IPS DF 6.9 (cell line): ENCODE measurements around the gene LCN9.
"Not testable (repeated sequence)": the region's sequence is repeated elsewhere in the genome, so short reads cannot be mapped to it uniquely, and the experiment has no call there.

Experiments used
- DNase-seq: peaks from one replicate; pipeline ENCODE4 v3.0.0-alpha.2; 2013; ENCODE audit warnings: low read depth, low spot score
- H3K27ac ChIP-seq: one replicate; pipeline ENCODE4 v1.5.1; 2013; ENCODE audit warnings: low read length, control low read depth
- H3K27me3 ChIP-seq: 2 replicates; pipeline ENCODE4 v1.6.1; 2013; ENCODE audit warnings: mild to moderate bottlenecking, low read length; ENCODE audit not compliant: control insufficient read depth, insufficient read depth
- H3K36me3 ChIP-seq: 2 replicates; pipeline ENCODE4 v1.6.1; 2013; ENCODE audit warnings: low read length; ENCODE audit not compliant: control insufficient read depth, insufficient read depth
- H3K4me1 ChIP-seq: 2 replicates; pipeline ENCODE4 v1.6.1; 2013; ENCODE audit warnings: low read length; ENCODE audit not compliant: control insufficient read depth, insufficient read depth
- H3K4me3 ChIP-seq: 2 replicates; pipeline ENCODE4 v1.5.1; 2013; ENCODE audit warnings: mild to moderate bottlenecking, low read length
- H3K9me3 ChIP-seq: 2 replicates; pipeline ENCODE4 v1.6.1; 2013; ENCODE audit warnings: low read length, inconsistent platforms; ENCODE audit not compliant: control insufficient read depth, insufficient read depth
- WGBS: extraction: QIAGEN DNeasy Blood & Tissue Kit; methylation state at CpG from one replicate; pipeline ENCODE4 v1.1.7; 2013; ENCODE audit warnings: mixed read lengths, missing lambda C conversion rate; ENCODE audit not compliant: insufficient read length, insufficient coverage; 5-methylcytosine and 5-hydroxymethylcytosine counted together

The LCN9 gene

DNA sequence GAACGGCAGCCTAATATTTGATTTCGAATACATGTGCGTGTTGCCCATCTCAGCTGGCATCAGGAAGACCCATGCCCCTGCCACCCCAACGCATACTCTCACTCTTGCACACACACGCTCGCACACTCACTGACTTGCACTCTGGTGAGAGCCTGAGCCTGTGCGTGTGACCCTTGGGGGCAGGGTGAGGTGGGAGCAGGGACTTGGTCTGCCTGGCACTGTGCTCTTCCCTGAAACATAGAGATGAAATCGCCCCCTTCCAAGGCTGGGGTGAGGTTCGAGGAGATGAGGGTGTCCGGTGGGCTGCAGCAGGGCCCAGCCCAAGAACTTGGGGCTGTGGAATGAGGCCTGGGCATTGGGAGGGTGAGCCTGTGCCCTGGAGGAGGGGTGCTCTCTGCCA, 1.2 kb downstream of the LCN9 start:
- Histone ChIP-seq H3K27me3 (no peaks in the 10 kb centered on the region), H3K4me1 (peaks cover 3% of the 10 kb centered on the region; the same call in 1 of the 2 replicates), H3K4me3 (no peak overlapping the region), H3K27ac (no peak overlapping the region), H3K36me3 (no peaks in the 10 kb centered on the region), H3K9me3 (no peaks in the 10 kb centered on the region)
- WGBS, result no CpG with 5 or more reads among the region's 10 CpGs
- no peak for DNase-seq

DNA sequence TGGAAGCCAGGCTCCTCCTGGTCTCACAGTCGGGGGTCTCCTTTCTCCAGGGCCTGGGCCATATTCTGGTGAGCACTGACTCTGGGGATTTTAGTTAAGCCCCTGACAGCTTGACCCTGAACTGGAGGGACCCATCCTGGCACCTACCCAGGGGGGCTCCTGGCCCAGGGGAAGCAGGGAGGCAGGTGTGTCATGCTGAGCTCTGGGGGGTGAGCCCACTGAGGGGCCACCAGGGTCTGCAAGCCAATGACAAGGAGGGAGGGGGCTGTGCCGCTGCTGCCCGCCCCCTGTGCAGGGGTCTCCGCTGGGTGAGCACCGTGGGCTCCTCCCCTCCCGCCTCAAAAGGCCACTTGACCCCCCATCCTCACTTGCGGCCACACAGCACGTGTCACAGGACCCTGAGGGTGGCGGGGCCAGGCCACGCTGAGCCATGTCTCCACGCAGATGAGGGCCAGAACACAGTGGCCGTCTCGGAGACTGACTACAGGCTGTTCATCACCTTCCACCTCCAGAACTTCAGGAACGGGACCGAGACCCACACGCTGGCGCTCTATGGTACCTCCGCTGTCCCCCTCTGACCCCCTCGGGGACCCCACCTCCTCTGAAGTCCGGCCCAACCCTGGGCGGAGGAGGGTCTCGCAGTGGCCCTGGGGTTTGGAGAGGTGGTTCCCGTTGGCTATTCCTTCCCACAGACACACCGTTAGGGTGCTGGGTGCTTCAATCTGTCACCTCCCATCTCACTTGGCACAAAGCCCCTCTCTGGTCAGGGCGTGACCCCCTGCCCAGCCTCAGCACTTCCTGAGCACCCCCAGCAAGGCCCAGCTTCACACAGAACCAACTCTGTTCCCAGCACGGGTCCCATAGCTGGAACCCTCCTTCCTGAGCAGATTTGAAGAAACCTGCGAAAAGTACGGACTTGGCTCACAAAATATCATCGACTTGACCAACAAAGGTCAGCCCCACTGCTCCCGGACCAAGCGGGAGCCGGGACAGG, 2.0 kb downstream of the LCN9 start:
- no peak for DNase-seq
- no peaks in the 10 kb centered on the region for H3K27me3 ChIP-seq
- peaks cover 3% of the 10 kb centered on the region; the same call in 1 of the 2 replicates for H3K4me1 ChIP-seq
- no CpG with 5 or more reads among the region's 32 CpGs for WGBS
- H3K36me3 ChIP-seq, result no peaks in the 10 kb centered on the region
- H3K27ac ChIP-seq, result no peak overlapping the region
- no peaks in the 10 kb centered on the region for H3K9me3 ChIP-seq
- H3K4me3 ChIP-seq, result no peak overlapping the region

DNA sequence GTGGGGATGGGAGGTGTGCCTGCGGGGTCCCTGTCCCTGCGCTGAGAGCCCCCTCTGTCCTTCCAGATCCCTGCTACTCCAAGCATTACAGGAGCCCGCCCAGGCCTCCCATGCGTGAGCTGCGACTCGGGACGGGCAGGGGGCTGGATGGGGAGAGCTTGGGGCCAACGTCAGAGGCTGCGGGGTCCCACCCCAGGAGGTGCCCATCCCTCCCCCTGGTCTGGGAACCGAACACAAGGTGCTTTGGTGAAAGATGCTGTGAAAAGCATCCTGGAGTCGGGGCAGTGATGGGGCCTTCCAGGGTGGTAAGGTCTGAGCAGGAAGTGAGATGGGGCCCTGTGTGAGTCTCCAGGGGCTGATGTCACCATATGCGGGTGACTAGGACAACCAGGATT, 2.7 kb downstream of the LCN9 start:
- Histone ChIP-seq H3K27me3 (no peaks in the 10 kb centered on the region), H3K4me1 (peaks cover 3% of the 10 kb centered on the region; the same call in 1 of the 2 replicates), H3K9me3 (no peaks in the 10 kb centered on the region), H3K4me3 (no peak overlapping the region), H3K27ac (no peak overlapping the region), H3K36me3 (no peaks in the 10 kb centered on the region)
- WGBS, result no CpG with 5 or more reads among the region's 12 CpGs
- DNase-seq, result no peak

DNA sequence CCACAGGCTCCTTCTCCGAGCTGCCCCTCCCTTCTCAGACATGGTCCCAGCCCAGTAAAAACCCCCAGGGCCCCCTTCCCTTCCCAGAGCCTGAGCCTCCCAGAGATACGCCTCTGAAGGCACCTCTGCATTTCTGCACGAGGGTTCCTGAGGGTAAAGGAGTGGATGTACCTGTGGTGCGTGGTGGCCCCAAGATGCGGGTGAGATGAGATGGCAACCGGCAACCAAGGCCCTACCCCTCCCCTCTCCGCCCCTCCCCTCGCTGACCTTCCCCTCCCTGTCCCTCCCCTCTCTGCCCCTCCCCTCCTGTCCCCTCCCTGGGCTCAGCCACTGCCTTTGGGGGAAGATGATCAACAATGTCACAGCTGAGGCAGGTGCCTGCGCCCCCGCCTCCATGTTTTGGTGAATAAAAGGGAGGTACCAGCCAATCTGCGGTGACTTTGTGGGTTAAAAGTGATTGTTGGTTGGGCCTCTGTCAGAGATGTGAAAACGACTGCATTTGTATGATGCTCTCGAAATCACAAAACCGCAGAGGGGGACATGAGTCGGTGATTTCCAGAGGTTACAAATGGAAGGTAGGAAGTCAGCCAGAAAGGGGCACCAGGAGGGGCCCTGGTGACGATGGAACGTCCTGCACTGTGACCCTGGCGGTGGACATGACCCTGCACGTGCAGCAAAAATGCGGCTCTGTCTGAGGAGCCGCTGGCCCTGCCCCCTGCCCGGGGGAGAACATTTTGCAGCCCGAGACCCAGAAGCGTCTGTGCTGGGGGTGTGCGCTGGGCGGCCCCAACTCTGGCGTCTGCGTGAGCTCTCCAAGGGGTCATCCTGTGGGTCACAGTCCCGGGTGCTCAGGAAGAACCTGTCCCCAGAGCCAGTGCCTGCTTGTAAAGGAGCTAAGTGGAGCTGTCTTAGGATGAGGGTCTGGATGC, 3.7 kb downstream of the LCN9 start:
- Histone ChIP-seq H3K27me3 (no peaks in the 10 kb centered on the region), H3K36me3 (no peaks in the 10 kb centered on the region), H3K4me1 (peaks cover 3% of the 10 kb centered on the region; the same call in 1 of the 2 replicates), H3K9me3 (no peaks in the 10 kb centered on the region), H3K27ac (no peak overlapping the region), H3K4me3 (no peak overlapping the region)
- WGBS, result no CpG with 5 or more reads among the region's 29 CpGs
- DNase-seq, result no peak

DNA sequence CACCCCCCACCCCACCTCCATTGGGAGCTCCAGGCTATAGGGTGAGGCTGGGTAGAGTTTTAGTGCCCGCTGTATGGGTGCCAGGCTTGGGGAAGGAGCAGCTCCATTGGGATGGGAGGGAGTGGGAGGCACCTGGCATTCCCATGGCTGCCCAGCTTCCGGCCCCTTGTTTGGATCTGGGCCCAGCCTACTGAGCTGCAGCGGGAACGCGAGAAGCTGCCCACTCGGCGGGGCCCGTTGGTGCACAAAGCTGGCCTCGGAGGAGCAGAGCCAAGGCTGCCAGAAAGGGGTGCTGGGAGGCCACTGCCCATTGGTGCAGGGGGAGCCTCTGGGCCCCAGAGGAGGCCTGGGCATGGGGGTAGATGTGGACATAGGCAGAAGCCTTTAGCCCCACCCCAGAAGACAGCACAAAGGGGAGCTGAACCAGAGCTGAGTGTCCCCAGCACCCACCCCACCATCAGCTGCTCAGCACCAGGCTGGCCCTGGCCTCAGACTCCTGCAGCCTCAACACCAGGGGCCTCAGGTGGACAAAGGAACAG, 4.4 kb downstream of the LCN9 start:
- no peaks in the 10 kb centered on the region for H3K9me3 ChIP-seq
- DNase-seq, result no peak
- H3K4me1 ChIP-seq, result peaks cover 6% of the 10 kb centered on the region; the same call in 1 of the 2 replicates
- no CpG with 5 or more reads among the region's 9 CpGs for whole genome bisulfite sequencing
- H3K27ac ChIP-seq, result no peak overlapping the region
- H3K4me3 ChIP-seq, result no peak overlapping the region
- no peaks in the 10 kb centered on the region for H3K27me3 ChIP-seq
- H3K36me3 ChIP-seq, result no peaks in the 10 kb centered on the region

DNA sequence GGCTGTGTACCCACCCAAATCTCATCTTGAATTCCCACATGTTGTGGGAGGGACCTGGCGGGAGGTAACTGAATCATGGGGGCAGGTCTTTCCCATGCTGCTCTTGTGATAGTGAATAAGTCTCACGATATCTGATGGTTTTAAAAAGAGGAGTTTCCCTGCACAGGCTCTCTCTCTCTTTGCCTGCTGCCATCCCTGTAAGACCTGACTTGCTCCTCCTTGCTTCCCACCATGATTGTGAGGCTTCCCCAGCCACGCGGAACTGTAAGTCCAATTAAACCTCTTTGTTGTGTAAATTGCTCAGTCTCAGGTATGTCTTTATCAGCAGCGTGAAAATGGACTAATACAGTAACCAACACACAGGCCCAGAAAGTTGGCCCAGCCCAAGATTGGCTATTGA, 5.9 kb downstream of the LCN9 start:
- H3K27me3 ChIP-seq, H3K36me3 ChIP-seq, H3K4me1 ChIP-seq, H3K27ac ChIP-seq, H3K9me3 ChIP-seq, H3K4me3 ChIP-seq, DNase-seq: not testable (repeated sequence)
- WGBS, result no CpG with 5 or more reads among the region's 5 CpGs

- no CpG with 5 or more reads among the region's 9 CpGs for WGBS
- no peaks in the 10 kb centered on the region for H3K9me3 ChIP-seq
- no peak overlapping the region for H3K4me3 ChIP-seq
- H3K36me3 ChIP-seq, result no peaks in the 10 kb centered on the region
- H3K4me1 ChIP-seq, result peaks cover 3% of the 10 kb centered on the region; the same call in 1 of the 2 replicates
- H3K27me3 ChIP-seq, result no peaks in the 10 kb centered on the region
- no peak overlapping the region for H3K27ac ChIP-seq
- no peak for DNase-seq
Observed at GRCh38 chr9:135669616-135670285, 6.6 kb downstream of the LCN9 start.

DNA sequence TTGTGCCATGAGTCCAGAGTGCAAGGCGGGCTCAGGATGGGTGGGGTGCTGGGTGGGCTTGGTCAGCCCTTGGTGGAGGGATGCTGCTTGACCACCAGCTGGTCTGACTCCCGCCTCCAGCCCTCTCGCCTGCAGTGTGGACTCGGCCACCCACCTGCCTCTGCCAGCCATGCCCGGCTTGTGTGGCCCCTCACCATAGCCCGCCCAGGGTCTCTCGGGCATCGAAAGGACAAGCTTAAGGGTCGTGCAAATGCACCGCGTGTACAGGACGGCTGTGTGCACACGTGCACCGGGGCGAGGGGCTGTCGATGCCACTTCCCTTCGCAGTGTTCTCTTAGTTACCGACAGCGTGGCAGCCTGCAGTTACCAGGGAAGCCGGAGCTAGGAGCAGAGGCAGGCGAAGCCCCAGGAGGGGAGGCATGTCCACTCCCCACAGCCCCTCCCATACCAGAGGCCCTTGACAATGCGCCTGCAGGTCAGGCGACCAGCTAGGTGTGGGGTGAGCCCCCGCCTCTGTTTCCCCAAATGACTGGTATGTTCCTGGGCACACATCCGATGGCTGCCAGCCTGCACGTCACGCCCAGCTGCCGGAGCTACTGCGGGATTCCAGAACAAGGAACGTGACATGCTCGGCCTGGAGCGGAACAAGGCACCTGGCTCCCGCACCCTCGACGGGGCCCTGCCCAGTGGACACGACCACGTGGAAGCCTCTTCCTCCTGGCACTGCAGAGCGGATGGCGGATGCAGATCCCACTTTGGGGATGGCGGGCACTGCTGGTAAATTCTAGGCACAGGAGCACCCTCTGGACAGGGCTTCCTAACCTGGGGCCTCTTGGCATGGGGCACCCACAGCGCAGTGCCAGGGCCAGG, 7.8 kb downstream of the LCN9 start:
- Histone ChIP-seq H3K27ac (no peak overlapping the region), H3K4me1 (peaks cover 3% of the 10 kb centered on the region; the same call in 1 of the 2 replicates), H3K4me3 (no peak overlapping the region), H3K27me3 (no peaks in the 10 kb centered on the region), H3K9me3 (no peaks in the 10 kb centered on the region), H3K36me3 (no peaks in the 10 kb centered on the region)
- no CpG with 5 or more reads among the region's 41 CpGs for WGBS
- DNase-seq, result no peak

DNA sequence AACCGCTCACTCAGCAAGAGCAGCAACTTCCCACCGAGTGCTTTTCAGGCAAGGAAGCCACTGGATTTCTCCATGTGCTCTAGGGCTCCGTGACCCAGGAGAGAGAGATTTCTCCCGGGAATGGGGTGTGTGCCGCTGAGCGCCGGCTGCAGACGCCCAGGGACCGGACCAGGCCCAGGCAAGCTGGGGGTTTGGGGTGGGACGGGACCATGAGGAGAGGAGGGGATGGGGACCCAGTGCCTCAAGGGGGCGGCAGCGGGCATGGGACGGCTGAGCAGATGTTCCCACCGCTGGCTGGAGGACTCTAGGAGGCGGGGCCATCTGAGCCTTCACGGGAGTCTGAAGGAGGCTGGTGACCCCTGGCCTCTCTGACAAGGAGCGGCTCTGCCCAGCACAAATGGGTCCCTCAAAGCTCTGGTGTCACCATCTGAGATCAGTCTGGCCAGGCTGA, 8.5 kb downstream of the LCN9 start:
- Histone ChIP-seq H3K9me3 (no peaks in the 10 kb centered on the region), H3K4me1 (peaks cover 3% of the 10 kb centered on the region; the same call in 1 of the 2 replicates), H3K27me3 (no peaks in the 10 kb centered on the region), H3K4me3 (no peak overlapping the region), H3K36me3 (no peaks in the 10 kb centered on the region), H3K27ac (no peak overlapping the region)
- no CpG with 5 or more reads among the region's 17 CpGs for WGBS
- peak; percentile 39 for DNase-seq
